IPS-18c (cell line): ENCODE measurements around the gene SCUBE3.

Experiments
- H3K4me3 ChIP-seq: 2 replicates; pipeline ENCODE4 v1.7.0; 2013; ENCODE audit warnings: low read depth, mild to moderate bottlenecking, low read length, moderate library complexity; ENCODE audit not compliant: insufficient read depth
- H3K9me3 ChIP-seq: one replicate; pipeline ENCODE4 v1.6.1; 2013; ENCODE audit warnings: mild to moderate bottlenecking, low read length, moderate library complexity; ENCODE audit not compliant: control insufficient read depth, insufficient read depth

SCUBE3 gene

GRCh38 chr6:35297601-35298481 is 84.1 kb downstream of the SCUBE3 start, which contains the start of gene DEF6:
TSS of gene DEF6 (plus strand) at chr6:35297818. CDS start at chr6:35297857, 39 bp downstream.
- peak within 1 kb of the TSS; percentile 55 for H3K4me3 ChIP-seq
- H3K9me3 ChIP-seq: no peaks in the 10 kb centered on the region

GRCh38 chr6:35298625-35299140 is 84.9 kb downstream of the SCUBE3 start:
- H3K9me3 ChIP-seq: no peaks in the 10 kb centered on the region
- H3K4me3 ChIP-seq: no peak overlapping the region

GRCh38 chr6:35299674-35300073 is 85.9 kb downstream of the SCUBE3 start:
- Histone ChIP-seq H3K9me3 (no peaks in the 10 kb centered on the region), H3K4me3 (no peak overlapping the region)

- H3K4me3 ChIP-seq: no peak overlapping the region
- no peaks in the 10 kb centered on the region for H3K9me3 ChIP-seq
Observed at GRCh38 chr6:35300848-35301247, 87.1 kb downstream of the SCUBE3 start.
